Measurements from ENCODE around the gene SZRD1.

DNA sequence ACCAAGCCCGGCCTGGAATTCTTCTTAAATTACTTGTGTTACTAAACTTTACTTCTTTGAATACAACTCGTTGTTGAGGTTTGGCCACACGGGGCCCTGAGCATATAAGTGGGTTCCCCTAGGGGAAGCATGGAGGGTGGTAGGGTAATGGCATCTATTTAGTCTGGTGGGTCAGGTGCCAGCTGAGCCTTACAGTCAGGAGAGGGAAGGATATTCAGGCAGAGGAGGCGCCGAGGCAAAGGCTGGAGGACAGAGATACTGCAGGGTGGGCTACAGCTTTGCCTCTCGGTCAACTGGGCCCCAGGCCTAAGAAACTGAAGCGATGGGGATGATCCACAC lies 73.1 kb downstream of the SZRD1 start:
- TF ChIP-seq, protein P1, sequence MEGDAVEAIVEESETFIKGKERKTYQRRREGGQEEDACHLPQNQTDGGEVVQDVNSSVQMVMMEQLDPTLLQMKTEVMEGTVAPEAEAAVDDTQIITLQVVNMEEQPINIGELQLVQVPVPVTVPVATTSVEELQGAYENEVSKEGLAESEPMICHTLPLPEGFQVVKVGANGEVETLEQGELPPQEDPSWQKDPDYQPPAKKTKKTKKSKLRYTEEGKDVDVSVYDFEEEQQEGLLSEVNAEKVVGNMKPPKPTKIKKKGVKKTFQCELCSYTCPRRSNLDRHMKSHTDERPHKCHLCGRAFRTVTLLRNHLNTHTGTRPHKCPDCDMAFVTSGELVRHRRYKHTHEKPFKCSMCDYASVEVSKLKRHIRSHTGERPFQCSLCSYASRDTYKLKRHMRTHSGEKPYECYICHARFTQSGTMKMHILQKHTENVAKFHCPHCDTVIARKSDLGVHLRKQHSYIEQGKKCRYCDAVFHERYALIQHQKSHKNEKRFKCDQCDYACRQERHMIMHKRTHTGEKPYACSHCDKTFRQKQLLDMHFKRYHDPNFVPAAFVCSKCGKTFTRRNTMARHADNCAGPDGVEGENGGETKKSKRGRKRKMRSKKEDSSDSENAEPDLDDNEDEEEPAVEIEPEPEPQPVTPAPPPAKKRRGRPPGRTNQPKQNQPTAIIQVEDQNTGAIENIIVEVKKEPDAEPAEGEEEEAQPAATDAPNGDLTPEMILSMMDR (IDR thresholded peaks at IDR 0.05): no peak
- TF ChIP-seq EP300 (IDR thresholded peaks at IDR 0.05): no peak
- TF ChIP-seq POLR2A (IDR thresholded peaks at IDR 0.05): no peak
